ENCODE measurements around the gene GRID2.

The GRID2 gene

DNA sequence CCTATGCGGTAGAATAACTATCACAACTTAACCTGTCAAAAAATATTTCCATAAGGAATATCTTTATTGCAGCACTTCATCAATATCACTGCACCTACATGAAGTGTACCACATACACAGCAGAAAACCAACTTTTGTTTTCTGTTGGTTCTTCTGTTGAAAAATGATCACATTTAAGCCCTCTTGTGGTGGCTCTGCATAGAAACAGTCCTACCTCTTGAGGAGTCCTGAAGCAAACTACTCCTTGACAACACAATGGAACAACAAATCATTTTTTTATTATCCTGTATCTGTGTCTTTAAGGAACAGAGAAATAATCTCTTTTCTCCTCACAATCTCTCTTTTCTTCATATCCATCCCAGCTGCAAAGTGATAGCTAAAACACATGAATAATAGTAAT lies 1484.9 kb downstream of the GRID2 start:
- FAIRE-seq: peak; percentile 15
- DNase-seq (ENCODE audit: extremely low spot score, insufficient read length, low read depth): no peak

DNA sequence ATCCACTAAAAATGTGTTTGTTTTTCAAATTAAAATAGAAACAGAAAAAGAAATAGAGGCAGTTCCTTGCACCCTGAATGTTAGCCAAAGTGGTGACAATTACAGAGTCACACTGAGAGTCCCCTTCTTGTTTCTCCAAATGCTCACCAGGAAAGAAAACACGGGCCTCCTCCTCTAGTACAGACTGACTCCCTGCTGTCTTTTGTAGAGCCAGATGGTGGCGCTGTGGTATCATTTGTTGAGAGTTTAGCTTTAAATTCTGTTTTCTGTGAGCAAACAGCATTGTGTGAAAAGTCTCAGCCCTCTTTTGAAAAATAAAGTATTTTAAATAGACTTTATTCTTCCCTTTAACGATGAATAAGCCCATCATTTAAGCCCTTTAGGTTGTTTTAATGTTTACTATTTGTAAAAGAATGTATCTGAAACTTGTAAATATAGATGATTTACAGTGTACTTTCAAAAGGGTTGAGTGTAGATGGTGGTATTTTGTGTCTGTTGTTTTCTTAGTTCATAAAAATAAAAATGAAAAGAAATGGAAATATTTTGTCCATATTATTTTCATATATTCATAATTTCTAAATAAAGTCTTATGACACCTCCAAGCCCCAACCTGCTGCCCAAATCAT lies 1487.9 kb downstream of the GRID2 start:
- peak; percentile 82 for FAIRE-seq
- DNase-seq (ENCODE audit: extremely low spot score, insufficient read length, low read depth): peak; percentile 8

GRCh38 chr4:93802045-93802444 lies 1498.3 kb downstream of the GRID2 start:
- FAIRE-seq (no peak), DNase-seq (ENCODE audit: extremely low spot score, insufficient read length, low read depth) (no peak)

GRCh38 chr4:93809773-93810172 lies 1506.0 kb downstream of the GRID2 start:
- DNase-seq (ENCODE audit: extremely low spot score, insufficient read length, low read depth) (no peak), FAIRE-seq (no peak)

DNA sequence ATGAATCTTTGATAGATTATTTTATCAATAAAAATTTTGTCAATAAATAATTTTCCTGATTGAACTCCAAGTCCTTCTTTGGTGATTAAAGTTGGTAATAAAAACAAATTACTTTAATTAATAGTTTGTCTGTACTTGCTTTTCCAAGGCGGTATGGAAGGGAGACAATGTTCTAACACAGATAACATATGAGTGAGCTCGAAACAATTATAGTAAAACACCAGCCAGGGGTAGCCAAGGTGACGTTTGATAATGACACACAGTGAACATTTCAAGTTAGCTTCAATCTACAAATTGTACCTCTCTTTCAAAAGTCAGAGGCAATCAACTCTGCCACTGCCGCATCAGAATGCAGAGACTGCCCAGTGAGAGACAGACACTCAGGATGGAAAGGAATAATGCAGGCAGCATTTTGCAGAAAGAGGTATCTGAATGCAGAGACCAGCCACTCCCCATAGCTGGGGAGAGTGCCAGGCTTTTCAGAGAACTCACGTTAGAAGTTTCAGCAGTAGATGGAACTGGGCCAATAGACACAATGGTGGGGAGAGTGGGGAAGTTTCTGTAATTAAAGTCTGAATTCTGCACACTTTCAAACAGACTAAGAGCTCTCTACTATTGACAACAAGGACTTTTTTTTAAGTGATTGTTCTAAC lies 1506.7 kb downstream of the GRID2 start:
- FAIRE-seq (no peak), DNase-seq (ENCODE audit: extremely low spot score, insufficient read length, low read depth) (no peak)

DNA sequence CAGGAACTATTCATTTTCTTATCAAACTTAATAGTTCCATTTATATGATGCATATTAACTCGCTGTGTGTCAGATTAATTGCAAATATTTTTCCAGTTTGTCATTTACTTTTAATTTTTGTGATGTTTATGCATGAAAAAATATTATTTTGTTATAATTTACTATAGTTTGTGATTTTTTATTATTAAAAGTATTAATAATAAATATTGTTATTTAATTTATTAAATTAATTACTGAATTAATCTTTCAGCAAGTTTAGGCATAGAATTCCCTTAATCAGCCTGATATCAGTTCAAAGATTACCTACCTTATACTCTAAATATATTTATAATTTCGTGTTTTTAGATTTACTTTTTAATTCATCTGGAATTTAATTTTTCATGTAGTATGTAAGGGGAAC lies 1509.3 kb downstream of the GRID2 start:
- FAIRE-seq: no peak
- DNase-seq (ENCODE audit: extremely low spot score, insufficient read length, low read depth): no peak

- FAIRE-seq (no peak), DNase-seq (ENCODE audit: extremely low spot score, insufficient read length, low read depth) (no peak)
Measured at GRCh38 chr4:93814141-93814540, 1510.4 kb downstream of the GRID2 start.

DNA sequence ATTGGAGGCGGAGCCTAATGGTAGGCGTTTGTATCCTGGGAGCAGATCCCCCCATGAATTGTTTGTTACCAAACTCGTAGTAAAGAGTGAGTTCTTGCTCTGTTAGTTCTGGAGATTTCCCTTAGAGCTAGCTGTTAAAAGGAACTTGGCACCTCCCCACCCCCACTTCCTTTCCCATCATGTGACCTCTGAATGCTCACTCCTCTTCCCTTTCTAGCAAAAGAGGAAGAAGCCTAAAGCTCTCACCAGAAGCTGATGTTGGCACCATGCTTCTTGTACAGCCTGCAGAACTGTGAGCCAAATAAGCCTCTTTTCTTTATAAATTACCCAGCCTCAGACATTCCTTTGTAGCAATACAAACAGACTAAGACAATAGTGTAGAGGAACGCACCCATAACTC lies 1511.0 kb downstream of the GRID2 start:
- no peak for FAIRE-seq
- DNase-seq (ENCODE audit: extremely low spot score, insufficient read length, low read depth): no peak

Measured in GM18507 (cell line).